Neural cell (in vitro differentiated cells): ENCODE results near the gene AP2A2. TPM values are rescaled to one million over a fixed set of nuclear protein-coding genes. Genes with fewer than 3 reads are reported as not detected.

Experiments
- H2AFZ ChIP-seq: fragments of 200-600, 300-800 bp; sonication (generic), shearing (Covaris generic); 2 replicates; pipeline ENCODE4 v1.6.0; 2014; ENCODE audit warnings: low read depth, mild to moderate bottlenecking, antibody characterized with exemption, low read length, moderate library complexity
- H3F3A ChIP-seq: fragments of 200-600 bp; shearing (Covaris generic); 2 replicates; pipeline ENCODE4 v1.6.1; 2016; ENCODE audit warnings: mild to moderate bottlenecking, moderate library complexity, mixed read lengths, antibody characterized with exemption, low read length; ENCODE audit not compliant: insufficient read depth, poor library complexity, severe bottlenecking
- H3K27ac ChIP-seq: fragments of 200-600, 300-800 bp; sonication (generic), shearing (Covaris generic); 2 replicates; pipeline ENCODE4 v1.5.1; 2014; ENCODE audit warnings: mild to moderate bottlenecking, low read length, moderate library complexity
- H3K27me3 ChIP-seq: fragments of 300-800, 200-600 bp; sonication (generic), shearing (Covaris generic); 2 replicates; pipeline ENCODE4 v1.6.0; 2014; ENCODE audit warnings: mild to moderate bottlenecking, low read depth, low read length, moderate library complexity; ENCODE audit not compliant: insufficient read depth
- H3K36me3 ChIP-seq: fragments of 300-800, 200-600 bp; sonication (generic), shearing (Covaris generic); 2 replicates; pipeline ENCODE4 v1.5.1; 2014; ENCODE audit warnings: mild to moderate bottlenecking, antibody characterized with exemption, low read length, moderate library complexity; ENCODE audit not compliant: insufficient read depth
- H3K4me2 ChIP-seq: fragments of 300-800, 200-600 bp; sonication (generic), shearing (Covaris generic); 2 replicates; pipeline ENCODE4 v1.6.0; 2014; ENCODE audit warnings: mild to moderate bottlenecking, low read length
- H3K4me3 ChIP-seq: fragments of 300-800, 200-600 bp; sonication (generic), shearing (Covaris generic); 2 replicates; pipeline ENCODE4 v1.5.1; 2014; ENCODE audit warnings: mild to moderate bottlenecking, low read length, moderate library complexity
- H3K79me2 ChIP-seq: fragments of 200-600 bp; shearing (Covaris generic); replicated peaks from 2 replicates; pipeline ENCODE4 v1.6.0; 2014; ENCODE audit warnings: mild to moderate bottlenecking, low read length, moderate library complexity; ENCODE audit not compliant: insufficient read depth
- H3K9ac ChIP-seq: fragments of 300-800, 200-600 bp; sonication (generic), shearing (Covaris generic); 2 replicates; pipeline ENCODE4 v1.6.1; 2016; ENCODE audit warnings: mild to moderate bottlenecking, low read length, mixed read lengths
- H3K9me2 ChIP-seq: fragments of 200-600 bp; shearing (Covaris generic); 2 replicates; pipeline ENCODE4 v1.6.1; 2016; ENCODE audit warnings: mild to moderate bottlenecking, low read length, mixed read lengths; ENCODE audit not compliant: insufficient read depth
- H3K9me3 ChIP-seq: fragments of 200-600, 300-800 bp; sonication (generic), shearing (Covaris generic); 2 replicates; pipeline ENCODE4 v1.6.1; 2016; ENCODE audit warnings: mild to moderate bottlenecking, mixed run types, low read length, moderate library complexity, mixed read lengths
- H4K20me1 ChIP-seq: fragments of 200-600 bp; shearing (Covaris generic); 2 replicates; pipeline ENCODE4 v1.6.1; 2016; ENCODE audit warnings: mild to moderate bottlenecking, mixed run types; ENCODE audit not compliant: insufficient read depth
- EP300 ChIP-seq: fragments of 450-650 bp; conservative IDR thresholded peaks from 2 replicates; pipeline ENCODE4 v1.6.1; 2014; ENCODE audit warnings: antibody characterized with exemption, mild to moderate bottlenecking, moderate library complexity; ENCODE audit not compliant: poor library complexity, severe bottlenecking
- EZH2 ChIP-seq: fragments of 200-600, 300-800 bp; shearing (Covaris generic), sonication (generic); IDR thresholded peaks from 2 replicates; pipeline ENCODE4 v1.6.1; 2014; ENCODE audit warnings: antibody characterized with exemption, low read length, borderline replicate concordance, mild to moderate bottlenecking; ENCODE audit not compliant: insufficient read depth, poor library complexity, severe bottlenecking
- MXI1 ChIP-seq: fragments of 450-650 bp; conservative IDR thresholded peaks from 2 replicates; pipeline ENCODE4 v1.6.1; 2014; ENCODE audit warnings: antibody characterized with exemption, mild to moderate bottlenecking; ENCODE audit not compliant: poor library complexity, severe bottlenecking
- POLR2AphosphoS5 ChIP-seq: IDR thresholded peaks from 2 replicates; pipeline ENCODE4 v1.6.1; 2012
- RAD21 ChIP-seq: fragments of 450-650 bp; conservative IDR thresholded peaks from 2 replicates; pipeline ENCODE4 v1.6.1; 2014; ENCODE audit warnings: antibody characterized with exemption, mild to moderate bottlenecking, moderate library complexity
- SMC3 ChIP-seq: fragments of 450-650 bp; conservative IDR thresholded peaks from 2 replicates; pipeline ENCODE4 v1.6.1; 2014; ENCODE audit warnings: antibody characterized with exemption, mild to moderate bottlenecking, moderate library complexity; ENCODE audit not compliant: poor library complexity
- TAF1 ChIP-seq: IDR thresholded peaks from 2 replicates; pipeline ENCODE4 v1.6.1; 2012; ENCODE audit warnings: low read depth
- polyA plus RNA-seq: library from polyadenylated mRNA; depleted of rRNA; stranded (reverse); fragments of >200 nt; gene quantifications from 2 replicates; pipeline ENCODE4 v1.2.3, GENCODE V29; 2014
- TF ChIP-seq, protein P1 (sequence below): fragments of 450-650 bp; IDR thresholded peaks from 2 replicates; pipeline ENCODE4 v1.5.1; 2014; ENCODE audit warnings: antibody characterized with exemption, mild to moderate bottlenecking, moderate library complexity; ENCODE audit not compliant: poor library complexity, severe bottlenecking
- TF ChIP-seq, protein P2 (sequence below): IDR thresholded peaks from 2 replicates; pipeline ENCODE4 v1.6.1; 2012; ENCODE audit warnings: borderline replicate concordance

AP2A2 gene
- polyA plus RNA-seq, 1 donor from 2014 or later, result 46.5 TPM

DNA sequence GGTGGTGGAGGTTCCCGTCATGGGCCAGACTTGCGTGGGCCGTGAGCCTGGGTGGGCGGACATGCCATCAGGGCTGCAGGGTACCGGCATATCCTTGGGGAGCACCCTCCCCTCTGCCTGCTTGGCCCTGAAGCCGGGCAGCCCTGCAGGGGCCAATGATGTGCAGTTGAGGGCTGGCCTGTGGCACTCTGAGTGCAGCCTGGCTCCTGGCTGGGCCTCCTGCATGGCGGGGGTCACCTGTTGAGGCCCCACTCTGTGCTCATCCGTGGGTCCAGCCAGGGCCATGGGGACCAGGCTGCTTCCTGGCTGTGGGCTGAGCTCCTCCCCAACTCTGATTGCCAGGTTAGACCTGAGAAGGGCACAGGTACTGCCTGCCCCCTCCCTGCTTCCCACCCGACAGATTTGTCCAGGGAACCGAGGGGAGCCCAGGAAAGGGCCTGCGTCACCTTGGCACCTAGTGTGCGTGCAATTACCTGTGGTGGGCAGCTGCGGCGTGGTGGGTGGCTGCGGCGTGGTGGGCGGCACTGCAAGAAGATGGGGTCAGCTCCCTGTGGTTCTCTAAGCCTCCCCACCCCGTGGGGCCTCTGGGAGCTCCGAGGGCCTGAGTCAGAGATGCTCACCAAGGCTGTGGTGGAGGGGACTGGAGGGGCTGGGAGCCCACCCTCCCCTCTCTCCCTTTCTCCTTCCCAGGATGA is 94.7 kb downstream of the AP2A2 start:
- no peak overlapping the region for H3K4me2 ChIP-seq
- no peak overlapping the region for H3K9ac ChIP-seq
- no peak overlapping the region for H2AFZ ChIP-seq
- H3K9me3 ChIP-seq, result no peaks in the 10 kb centered on the region
- H3K4me3 ChIP-seq, result no peak overlapping the region
- H3K27ac ChIP-seq, result no peak overlapping the region
- H4K20me1 ChIP-seq, result no peaks in the 10 kb centered on the region
- no peaks in the 10 kb centered on the region for H3K27me3 ChIP-seq
- H3F3A ChIP-seq, result no peaks in the 10 kb centered on the region
- no peak for TF ChIP-seq TAF1
- TF ChIP-seq, protein P1, sequence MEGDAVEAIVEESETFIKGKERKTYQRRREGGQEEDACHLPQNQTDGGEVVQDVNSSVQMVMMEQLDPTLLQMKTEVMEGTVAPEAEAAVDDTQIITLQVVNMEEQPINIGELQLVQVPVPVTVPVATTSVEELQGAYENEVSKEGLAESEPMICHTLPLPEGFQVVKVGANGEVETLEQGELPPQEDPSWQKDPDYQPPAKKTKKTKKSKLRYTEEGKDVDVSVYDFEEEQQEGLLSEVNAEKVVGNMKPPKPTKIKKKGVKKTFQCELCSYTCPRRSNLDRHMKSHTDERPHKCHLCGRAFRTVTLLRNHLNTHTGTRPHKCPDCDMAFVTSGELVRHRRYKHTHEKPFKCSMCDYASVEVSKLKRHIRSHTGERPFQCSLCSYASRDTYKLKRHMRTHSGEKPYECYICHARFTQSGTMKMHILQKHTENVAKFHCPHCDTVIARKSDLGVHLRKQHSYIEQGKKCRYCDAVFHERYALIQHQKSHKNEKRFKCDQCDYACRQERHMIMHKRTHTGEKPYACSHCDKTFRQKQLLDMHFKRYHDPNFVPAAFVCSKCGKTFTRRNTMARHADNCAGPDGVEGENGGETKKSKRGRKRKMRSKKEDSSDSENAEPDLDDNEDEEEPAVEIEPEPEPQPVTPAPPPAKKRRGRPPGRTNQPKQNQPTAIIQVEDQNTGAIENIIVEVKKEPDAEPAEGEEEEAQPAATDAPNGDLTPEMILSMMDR, result no peak
- no peak for TF ChIP-seq MXI1
- TF ChIP-seq, protein P2, sequence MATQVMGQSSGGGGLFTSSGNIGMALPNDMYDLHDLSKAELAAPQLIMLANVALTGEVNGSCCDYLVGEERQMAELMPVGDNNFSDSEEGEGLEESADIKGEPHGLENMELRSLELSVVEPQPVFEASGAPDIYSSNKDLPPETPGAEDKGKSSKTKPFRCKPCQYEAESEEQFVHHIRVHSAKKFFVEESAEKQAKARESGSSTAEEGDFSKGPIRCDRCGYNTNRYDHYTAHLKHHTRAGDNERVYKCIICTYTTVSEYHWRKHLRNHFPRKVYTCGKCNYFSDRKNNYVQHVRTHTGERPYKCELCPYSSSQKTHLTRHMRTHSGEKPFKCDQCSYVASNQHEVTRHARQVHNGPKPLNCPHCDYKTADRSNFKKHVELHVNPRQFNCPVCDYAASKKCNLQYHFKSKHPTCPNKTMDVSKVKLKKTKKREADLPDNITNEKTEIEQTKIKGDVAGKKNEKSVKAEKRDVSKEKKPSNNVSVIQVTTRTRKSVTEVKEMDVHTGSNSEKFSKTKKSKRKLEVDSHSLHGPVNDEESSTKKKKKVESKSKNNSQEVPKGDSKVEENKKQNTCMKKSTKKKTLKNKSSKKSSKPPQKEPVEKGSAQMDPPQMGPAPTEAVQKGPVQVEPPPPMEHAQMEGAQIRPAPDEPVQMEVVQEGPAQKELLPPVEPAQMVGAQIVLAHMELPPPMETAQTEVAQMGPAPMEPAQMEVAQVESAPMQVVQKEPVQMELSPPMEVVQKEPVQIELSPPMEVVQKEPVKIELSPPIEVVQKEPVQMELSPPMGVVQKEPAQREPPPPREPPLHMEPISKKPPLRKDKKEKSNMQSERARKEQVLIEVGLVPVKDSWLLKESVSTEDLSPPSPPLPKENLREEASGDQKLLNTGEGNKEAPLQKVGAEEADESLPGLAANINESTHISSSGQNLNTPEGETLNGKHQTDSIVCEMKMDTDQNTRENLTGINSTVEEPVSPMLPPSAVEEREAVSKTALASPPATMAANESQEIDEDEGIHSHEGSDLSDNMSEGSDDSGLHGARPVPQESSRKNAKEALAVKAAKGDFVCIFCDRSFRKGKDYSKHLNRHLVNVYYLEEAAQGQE, result no peak
- TF ChIP-seq POLR2AphosphoS5, result no peak
- no peak for TF ChIP-seq EZH2
- no peak for TF ChIP-seq SMC3
- TF ChIP-seq RAD21, result no peak
- no peak for TF ChIP-seq EP300
- no peaks in the 10 kb centered on the region for H3K9me2 ChIP-seq
- no peaks in the 10 kb centered on the region for H3K79me2 ChIP-seq
- H3K36me3 ChIP-seq, result no peaks in the 10 kb centered on the region

DNA sequence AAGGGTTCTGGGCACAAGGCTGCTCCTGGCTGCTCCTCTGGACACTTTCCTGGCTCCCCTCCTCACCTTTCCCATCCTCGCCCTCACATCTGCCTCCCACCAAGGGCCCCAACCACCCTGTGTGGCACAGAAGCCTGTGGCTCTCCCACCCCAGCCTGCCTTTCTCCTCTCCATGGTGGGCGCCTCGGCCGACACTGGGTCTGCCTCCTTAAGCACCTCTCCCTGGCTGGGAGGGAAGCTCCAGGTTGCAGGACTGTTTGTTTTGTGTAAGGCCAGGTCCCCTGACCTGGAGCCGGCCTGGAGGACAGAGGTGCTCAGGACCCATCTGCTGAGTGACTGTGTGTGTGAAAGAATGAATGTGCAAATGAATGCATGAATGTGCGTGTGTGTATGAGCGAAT is 96.7 kb downstream of the AP2A2 start:
- Histone ChIP-seq H3F3A (no peaks in the 10 kb centered on the region), H3K4me3 (no peak overlapping the region), H2AFZ (no peak overlapping the region), H3K79me2 (no peaks in the 10 kb centered on the region), H3K9ac (no peak overlapping the region), H4K20me1 (no peaks in the 10 kb centered on the region), H3K36me3 (no peaks in the 10 kb centered on the region), H3K9me3 (no peaks in the 10 kb centered on the region), H3K9me2 (no peaks in the 10 kb centered on the region), H3K27me3 (no peaks in the 10 kb centered on the region), H3K4me2 (no peak overlapping the region), H3K27ac (no peak overlapping the region)
- TF ChIP-seq POLR2AphosphoS5, result no peak
- TF ChIP-seq RAD21, result no peak
- TF ChIP-seq, protein P1, result no peak
- TF ChIP-seq MXI1, result no peak
- TF ChIP-seq, protein P2, result no peak
- no peak for TF ChIP-seq TAF1
- TF ChIP-seq EZH2, result no peak
- no peak for TF ChIP-seq EP300
- TF ChIP-seq SMC3, result no peak
